Central memory CD4-positive, alpha-beta T cell (primary cell): Measurements from ENCODE around the gene ADGRV1.
"Not testable (repeated sequence)": the region's sequence is repeated elsewhere in the genome, so short reads cannot be mapped to it uniquely, and the experiment has no call there.

Source experiments
- DNase-seq: peaks from one replicate; pipeline ENCODE4 v3.0.0; 2022

The ADGRV1 gene

DNA sequence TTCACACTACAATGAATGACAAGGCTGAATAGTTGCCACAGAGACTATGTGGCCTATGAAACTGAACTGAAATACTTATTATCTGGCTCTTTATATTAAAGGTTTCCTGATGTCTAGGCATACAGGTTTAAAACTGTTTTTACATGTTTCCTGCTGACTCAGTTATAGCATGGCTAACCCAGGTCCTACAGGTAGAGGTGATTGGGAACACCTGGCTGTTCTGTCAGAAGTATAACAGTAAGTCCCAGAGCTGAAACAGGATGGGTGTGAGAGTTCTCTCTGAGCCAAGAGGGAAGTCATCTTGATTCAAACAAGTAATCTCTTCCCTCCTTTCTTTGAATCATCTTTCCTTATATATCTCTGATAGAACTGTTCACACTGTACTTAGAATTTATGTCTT lies 4.9 kb upstream of the ADGRV1 start:
- DNase-seq, result no peak

DNA sequence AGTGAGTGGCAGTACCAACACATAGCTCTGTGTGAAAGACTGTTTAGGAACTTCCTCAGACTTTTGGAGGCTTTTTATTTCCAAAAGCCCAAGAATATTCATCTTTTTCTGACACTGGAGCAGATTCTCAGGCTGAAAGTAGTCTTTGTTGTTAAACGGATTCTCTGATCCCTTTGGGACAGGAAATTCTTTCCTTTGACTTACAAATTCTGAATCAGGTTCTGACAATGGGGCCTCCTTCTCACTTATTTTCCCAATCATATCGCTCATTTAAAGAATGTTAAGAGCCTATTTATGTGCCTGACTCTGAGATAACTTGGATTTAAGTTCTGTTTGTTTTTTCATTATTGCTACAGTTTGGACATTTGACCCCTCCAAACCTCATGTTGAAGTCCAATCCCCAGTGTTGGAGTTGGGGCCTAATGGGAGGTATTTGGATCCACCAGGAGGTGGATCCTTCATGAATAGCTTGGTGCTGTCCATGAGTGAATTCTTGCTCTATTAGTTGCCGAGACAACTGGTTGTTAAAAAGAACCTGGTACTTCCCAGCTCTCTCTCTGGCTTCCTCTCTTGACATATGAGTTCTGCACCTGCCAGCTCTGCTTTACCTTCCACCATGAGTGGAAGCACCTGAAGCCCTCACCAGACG lies 4.1 kb upstream of the ADGRV1 start:
- DNase-seq, result no peak

DNA sequence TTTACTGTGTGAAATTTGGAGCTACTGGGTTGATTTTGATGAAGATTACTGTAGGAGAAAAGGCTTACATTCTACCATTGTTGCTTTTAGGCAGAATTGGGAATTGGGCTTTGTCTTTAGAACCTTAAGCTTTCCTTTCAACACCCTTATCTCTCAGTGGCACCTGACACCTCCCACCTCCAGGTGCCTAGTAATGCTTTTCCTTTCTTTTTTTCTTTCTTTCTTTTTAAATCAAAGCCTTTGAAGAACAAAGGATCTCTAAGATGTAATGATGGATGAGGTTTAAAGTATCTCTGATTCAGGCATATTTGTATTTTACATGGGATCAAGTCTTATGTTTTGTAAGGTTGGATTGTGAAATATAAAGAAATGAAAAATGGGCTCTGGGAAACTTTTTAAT lies 2.9 kb upstream of the ADGRV1 start:
- no peak for DNase-seq

DNA sequence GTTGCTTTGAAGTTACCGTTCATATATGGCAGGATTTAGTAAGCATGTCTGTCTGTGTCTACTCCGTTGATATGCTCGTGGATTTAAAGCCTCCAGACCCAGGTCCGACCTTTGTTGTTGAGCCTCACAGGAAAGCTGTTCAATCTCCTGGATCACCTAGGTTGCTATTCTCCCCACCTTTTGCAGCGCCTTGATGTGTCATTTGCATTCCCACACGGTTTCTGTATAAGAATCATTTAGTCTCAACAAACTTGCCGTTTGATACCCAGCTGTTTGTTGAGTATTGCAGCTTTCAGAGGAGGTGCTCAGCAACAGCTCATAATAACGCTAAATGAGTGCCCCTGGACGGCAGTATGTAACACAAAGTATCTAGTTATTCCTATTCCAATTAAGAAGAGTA lies 1.2 kb upstream of the ADGRV1 start:
- DNase-seq, result no peak

DNA sequence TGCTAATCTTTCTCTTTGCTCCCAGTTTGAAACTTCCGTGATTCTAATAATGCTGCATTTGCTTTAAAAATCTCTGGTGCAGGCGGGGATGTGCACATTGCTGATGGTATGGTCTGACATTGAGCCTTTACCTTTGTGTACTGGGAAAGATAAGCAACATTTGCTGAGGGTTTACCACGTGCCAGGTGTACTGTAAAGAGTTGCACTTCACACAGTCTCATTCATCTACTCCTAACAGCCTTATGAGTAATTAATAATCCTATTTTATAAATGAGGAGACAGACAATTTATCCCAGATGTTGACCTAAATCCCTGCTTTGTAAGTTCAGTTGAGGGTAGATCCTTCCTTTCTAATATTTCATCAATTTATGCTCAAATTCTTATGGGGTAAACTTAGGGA lies 726 bp upstream of the ADGRV1 start:
- no peak for DNase-seq

DNA sequence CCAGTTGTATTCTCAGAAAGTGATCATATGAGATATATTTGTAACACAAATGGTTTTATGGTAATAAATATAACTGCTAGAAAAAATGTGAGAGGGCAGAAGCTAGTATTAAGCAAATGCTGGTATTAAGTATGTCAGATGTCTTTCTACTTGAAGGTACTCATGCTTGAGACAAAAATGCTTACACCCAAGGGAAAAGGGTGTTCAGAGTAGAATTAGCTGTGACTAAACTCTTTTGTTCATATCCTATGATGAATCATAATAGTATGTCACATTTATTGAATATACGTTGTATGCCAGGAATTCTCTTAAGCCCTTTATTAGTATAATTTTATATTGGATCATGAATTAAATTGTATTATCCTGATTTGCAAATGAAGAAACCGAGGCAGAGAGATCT lies 2.2 kb downstream of the ADGRV1 start:
- no peak for DNase-seq

DNA sequence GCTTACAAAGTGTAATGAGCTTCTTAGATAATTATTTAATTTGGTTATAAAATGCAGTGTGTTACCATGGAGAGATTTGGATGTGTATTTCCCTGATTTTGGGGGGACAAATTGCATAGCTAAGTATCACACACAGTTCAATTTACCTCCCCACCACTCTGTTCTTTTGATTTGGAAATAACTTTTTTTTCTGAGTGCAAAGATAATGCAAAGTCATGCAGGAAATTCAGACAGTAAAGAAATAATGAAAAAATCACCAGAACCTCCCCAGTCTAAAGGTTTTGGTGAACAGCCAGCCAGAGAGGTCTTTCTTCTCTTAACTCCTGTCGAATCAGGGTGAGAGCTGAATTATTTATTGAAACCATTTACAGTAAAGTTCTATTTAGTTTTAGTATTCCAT lies 3.2 kb downstream of the ADGRV1 start:
- DNase-seq, result no peak

DNA sequence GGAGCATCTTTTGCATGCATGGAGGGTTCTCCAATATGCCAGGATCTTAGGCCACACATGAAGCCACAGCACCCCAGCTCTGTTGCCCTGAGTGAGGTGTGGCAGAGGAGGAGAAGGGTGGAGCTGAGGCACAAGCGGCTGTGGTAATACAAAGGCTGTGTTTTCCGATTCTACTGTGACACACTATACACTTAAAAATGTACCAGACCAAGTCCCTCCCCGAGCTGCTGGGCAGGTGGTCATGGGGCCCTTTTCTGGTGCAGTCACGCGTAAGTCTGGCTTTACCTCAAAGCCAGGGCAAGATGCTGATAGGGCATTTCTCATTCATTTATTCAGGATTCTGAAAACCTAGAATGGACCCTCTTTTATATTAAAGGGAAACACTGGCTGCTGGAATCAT lies 3.7 kb downstream of the ADGRV1 start:
- DNase-seq, result no peak

DNA sequence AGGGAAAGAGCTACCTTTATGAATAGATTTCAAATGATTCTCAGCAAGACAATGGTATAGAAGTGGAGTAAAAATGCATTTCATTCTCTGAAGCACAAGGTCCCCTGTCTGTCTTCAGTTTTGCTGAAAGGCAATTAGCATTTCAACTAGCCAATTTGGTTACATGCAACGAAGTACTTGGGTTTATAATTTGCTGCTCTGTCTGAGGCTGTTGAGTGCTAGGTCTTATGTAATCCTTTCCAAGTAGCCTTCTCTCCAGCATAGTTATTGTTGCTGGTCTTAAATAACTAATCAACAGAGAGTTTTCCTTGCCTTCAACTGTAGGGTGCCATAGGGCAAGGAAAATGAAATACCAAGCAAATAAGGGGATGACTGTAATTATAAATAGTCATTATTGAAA lies 4.5 kb downstream of the ADGRV1 start:
- no peak for DNase-seq

DNA sequence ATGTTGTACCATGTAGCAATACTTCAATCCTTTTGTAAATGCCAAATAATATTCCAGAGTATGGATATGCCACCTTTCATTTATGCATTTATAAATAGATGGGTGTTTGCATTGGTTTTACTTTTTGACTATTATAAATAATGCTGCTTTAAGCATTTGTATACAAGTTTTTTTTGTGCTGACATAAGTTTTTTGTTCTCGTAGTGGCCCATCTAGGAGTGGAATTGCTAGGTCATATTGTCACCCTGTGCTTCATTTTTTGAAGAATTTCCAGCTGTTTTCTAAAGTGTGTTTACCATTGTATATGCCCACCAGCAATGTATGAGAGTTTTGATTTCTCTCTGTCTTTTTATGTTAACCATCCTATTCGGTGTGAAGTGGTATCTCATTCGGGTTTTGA lies 6.9 kb downstream of the ADGRV1 start:
- no peak for DNase-seq

DNA sequence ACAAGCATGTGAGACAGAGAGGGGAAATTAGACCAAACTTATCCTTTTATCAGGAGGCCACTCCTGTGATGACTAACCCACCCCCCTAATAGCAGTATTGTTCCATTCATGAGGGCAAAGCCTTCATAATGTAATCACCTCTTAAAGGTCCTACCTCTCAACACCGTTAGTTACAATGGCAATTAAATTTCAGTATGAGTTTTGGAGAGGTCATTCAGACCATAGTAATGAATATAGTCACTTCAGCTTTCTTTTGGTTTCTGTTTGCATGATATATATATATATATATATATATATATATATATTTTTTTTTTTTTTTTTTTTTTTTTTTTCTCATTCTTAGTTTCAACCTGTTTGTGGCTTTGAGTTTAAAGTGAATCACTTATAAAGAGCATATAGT lies 10.5 kb downstream of the ADGRV1 start:
- no peak for DNase-seq

DNA sequence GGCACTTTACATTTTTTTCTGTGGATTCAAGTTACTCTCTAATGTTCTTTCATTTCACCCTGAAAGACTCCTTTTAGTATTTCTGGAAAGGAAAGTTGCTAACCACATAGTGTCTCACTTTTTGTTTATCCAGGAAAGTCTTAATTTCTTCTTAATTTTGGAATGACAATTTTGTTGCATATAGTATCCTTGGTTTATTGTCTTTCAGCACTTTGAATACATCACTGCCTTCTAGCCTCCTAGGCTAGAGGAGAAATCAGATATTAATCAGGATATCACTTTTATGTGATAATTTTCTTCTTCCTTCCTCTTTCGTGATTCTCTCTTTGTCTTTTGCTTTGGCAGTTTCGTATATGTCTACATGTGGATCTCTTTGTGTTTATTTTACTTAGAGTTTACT lies 11.4 kb downstream of the ADGRV1 start:
- no peak for DNase-seq

DNA sequence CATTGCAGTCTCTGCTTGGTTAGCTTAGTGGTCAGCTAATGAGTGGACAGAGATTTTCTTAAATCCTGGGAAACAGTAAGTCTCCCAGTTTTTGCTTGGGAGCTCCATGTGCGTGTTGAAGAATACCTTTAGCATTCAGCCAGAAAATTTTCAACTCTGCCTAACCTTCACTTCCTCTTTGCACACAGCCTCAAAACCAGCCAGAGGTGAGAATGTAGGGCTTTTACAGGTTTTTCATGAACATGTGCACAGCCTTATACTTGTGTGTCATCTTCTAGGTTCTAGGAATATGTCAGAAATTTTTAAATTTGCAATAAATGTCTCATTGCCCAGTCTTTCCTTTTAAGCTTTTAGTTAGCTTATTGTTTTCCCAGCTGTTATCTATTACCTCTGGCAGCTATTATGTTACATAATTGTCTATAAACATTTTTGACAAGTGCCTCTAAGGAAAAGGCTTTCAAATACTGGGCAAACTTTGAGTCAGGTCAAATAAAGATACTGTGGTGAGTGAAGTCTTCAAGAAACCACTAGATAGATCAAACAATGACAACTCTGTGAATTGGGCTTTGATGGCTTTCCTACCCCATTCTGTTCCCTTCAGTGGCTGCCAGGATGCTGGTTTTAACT lies 12.7 kb downstream of the ADGRV1 start:
- DNase-seq, result no peak

DNA sequence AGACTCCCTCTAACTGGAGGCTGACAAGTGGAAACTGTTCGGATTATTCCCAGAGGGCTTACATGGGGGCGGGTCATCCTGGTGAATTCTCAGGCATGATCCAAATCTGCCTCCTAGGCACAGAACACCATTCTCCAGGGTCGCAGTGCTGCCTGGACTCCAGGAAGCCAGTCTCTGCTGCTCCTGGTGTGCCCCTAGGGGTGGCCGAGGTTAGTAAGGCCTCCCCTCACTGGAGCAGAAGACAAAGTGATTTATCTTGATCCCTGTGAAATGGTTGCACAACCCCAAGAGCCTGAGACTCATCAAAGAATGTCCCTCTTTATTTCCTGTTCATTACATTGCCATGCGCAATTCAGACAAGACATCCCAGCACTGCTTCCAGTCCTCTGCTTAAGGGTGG lies 17.1 kb downstream of the ADGRV1 start:
- DNase-seq, result no peak

DNA sequence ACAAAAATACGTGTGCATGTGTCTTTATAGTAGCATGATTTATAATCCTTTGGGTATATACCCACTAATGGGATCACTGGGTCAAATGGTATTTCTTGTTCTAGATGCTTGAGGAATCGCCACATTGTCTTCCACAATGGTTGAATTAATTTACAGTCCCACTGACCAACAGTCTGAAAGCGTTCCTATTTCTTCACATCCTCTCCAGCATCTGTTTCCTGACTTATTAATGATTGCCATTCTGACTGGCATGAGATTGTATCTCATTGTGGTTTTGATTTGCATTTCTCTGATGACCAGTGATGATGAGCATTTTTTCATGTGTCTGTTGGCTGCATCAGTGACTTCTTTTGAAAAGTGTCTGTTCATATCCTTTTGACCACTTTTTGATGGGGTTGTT lies 18.0 kb downstream of the ADGRV1 start:
- DNase-seq, result not testable (repeated sequence)

DNA sequence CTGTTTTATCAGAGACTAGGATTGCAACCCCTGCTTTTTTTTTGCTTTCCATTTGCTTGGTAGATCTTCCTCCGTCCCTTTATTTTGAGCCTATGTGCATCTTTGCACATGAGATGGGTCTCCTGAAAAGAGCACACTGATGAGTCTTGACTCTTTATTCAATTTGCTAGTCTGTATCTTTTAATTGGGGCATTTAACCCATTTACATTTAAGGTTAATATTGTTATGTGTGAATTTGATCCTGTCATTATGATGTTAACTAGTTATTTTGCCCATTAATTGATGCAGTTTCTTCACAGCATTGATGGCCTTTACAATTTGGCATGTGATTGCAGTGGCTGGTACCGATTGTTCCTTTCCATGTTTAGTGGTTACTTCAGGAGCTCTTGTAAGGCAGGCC lies 21.3 kb downstream of the ADGRV1 start:
- not testable (repeated sequence) for DNase-seq

DNA sequence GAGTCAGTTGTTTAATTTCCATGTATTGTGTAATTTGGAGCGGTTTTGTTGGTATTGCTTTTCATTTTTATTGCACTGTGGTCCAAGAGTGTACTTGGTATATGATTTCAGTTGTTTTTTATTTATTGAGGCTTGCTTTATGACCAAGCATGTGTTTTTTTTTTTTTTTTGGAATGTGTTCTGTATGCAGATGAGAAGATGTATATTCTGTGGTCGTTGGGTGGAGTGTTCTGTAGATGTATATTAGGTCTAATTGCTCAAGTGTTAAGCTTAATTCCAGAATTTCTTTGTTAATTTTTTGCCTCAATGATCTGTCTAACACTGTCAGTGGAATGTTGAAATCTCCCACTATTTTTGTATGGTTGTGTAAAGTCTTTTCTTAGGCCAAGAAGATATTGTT lies 23.4 kb downstream of the ADGRV1 start:
- no peak for DNase-seq

DNA sequence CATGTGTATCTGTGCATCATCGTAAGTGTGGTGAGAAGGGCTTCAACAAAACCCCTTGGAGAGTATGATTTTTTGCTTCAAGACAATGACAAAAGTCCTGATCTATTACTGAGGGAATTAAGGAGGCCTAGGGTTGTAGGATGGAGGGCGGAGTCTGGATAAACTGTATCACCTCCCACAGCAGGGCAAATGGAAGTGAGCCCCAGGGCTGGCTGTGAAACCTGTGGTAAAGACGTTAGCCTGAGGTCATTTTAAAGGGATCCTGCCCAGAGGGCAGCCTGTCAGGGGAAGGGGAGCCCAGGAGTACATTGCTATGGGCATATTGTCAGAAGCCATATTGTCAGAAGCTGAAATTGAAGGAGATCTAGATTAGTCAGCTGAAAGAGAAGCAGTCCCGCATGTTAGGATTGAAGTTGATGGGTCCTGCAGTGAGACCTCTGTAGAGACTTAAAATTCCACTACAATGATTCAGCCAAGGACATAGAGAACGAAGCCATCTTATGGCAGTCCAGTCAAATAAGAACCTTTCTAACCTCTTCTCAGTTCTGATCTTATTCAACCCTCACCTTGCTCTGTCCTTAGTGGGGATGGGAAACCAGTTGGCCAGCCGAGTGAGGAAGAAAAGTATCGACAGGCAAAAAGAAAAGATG lies 26.9 kb downstream of the ADGRV1 start:
- DNase-seq, result no peak

DNA sequence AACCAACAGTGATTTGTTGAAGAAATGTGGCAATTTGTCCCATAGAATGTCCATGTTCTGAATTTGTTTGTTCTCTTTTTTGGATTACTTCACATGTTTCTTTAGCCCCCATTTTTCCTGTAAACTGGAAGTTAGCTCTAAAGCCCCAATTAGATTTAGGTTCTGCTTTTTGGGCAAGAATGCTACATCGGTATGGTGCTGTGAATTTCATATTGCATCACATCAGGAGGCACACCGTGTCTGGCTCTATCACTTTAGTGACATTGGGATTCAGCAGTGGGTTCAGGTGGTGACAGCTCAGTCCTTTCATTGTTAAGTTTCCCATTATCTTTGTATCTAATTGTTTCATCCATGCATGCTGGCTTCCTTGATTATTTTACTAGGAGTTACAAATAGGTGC lies 27.9 kb downstream of the ADGRV1 start:
- no peak for DNase-seq

DNA sequence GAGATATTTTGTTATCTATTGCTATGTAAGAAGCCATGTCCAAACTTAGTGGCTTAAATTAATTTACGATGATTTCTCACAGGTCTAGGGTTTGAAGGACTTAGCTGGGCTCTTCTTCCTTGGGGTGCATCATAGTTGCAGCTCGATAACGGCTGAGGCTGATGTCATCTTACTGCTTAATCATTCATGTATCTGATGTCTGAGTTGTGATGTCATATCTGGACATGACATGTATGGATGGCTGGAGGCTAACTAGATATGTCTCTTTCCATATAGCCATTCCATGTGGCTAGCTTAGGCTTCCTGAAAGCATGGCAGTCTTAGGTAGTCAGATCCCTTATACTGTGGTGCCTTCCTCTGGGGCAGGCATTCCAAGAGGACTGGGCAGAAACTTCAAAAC lies 31.6 kb downstream of the ADGRV1 start:
- no peak for DNase-seq

DNA sequence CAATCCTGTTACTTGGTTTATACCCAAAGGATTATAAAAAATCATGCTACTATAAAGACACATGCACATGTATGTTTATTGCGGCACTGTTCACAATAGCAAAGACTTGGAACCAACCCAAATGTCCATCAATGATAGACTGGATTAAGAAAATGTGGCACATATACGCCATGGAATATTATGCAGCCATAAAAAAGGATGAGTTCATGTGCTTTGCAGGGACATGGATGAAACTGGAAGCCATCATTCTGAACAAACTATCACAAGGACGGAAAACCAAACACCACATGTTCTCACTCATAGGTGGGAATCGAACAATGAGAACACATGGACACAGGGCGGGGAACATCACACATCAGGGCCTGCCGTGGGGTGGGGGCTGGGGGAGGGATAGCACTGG lies 34.5 kb downstream of the ADGRV1 start:
- not testable (repeated sequence) for DNase-seq

DNA sequence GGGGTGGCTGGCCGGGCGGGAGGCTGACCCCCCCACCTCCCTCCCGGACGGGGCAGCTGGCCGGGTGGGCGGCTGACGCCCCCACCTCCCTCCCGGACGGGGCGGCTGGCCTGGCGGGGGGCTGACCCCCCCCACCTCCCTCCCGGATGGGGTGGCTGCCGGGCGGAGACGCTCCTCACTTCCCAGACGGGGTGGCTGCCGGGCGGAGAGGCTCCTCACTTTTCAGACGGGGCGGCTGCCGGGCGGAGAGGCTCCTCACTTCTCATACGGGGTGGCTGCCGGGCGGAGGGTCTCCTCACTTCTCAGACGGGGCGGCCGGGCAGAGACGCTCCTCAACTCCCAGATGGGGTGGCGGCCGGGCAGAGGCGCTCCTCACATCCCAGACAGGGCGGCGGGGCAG lies 37.2 kb downstream of the ADGRV1 start:
- not testable (repeated sequence) for DNase-seq

DNA sequence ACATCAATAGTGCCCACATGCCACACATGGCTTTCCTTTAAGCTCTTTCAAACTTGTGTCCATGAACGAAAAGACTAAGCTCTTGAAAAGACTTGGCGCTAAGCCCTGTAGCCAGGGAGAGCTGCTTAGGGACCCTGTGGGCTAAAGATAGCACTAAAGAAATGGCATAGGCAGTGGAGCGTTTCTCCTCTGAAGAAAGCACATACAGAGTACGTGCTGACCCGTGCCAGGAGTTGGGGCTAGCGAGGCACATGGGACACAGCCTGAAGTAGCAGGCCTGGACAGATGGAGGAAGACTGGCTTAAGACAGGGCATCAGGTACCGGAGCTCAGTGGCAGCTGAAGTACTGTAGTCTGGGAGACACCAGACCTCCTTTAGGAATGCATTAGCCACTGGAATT lies 39.7 kb downstream of the ADGRV1 start:
- no peak for DNase-seq

DNA sequence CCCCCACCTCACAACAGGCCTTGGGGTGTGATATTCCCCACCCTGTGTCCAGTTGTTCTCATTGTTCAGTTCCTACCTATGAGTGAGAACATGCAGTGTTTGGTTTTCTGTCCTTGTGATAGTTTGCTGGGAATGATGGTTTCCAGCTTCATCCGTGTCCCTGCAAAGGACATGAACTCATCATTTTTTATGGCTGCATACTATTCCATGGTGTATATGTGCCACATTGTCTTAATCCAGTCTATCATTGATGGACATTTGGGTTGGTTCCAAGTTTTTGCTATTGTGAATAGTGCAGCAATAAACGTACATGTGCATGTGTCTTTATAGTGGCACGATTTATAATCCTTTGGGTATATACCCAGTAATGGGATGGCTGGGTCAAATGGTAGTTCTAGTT lies 41.7 kb downstream of the ADGRV1 start:
- not testable (repeated sequence) for DNase-seq

DNA sequence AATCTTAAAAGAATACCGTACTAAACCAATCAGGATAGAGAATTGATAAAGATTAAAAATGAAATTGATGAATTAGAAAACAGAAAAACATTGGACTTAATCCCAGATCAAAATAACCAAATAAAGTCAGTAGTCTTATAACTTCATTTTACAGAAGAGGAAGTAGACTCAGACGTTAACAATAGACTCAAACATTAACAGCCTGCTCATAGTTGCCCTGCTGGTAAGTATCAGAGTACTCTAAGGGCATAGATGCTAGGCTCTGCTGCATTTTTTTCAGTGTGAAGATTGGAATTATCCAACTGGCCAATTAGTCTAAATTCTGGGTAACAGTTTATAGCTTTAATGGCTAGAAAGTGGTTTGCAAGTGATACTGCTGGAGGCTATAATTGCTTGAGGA lies 42.9 kb downstream of the ADGRV1 start:
- DNase-seq, result no peak
